Mesenchymal stem cell (in vitro differentiated cells and primary cell): ENCODE measurements around the gene CLIP1.

Experiments used
- DNase-seq: peaks from one replicate; pipeline ENCODE4 v3.0.0-alpha.2; 2013
- H2AFZ ChIP-seq: one replicate; pipeline ENCODE4 v1.6.1; 2013; ENCODE audit warnings: low read depth, mild to moderate bottlenecking, control low read depth, inconsistent platforms, low read length, moderate library complexity
- H2AK5ac ChIP-seq: 2 replicates; pipeline ENCODE4 v1.6.1; 2013; ENCODE audit warnings: low read length, moderate library complexity, mild to moderate bottlenecking, inconsistent platforms; ENCODE audit not compliant: severe bottlenecking
- H2BK120ac ChIP-seq: one replicate; pipeline ENCODE4 v1.6.1; 2013; ENCODE audit warnings: low read depth, mild to moderate bottlenecking, inconsistent platforms, low read length, moderate library complexity
- H2BK12ac ChIP-seq, 2 experiments: one replicate each; pipeline ENCODE4 v1.6.1; 2013; ENCODE audit warnings: inconsistent platforms in 2 of 2, low read length in 2 of 2, mild to moderate bottlenecking in 2 of 2, moderate library complexity in 2 of 2, control low read depth in 1 of 2
- H2BK15ac ChIP-seq: one replicate; pipeline ENCODE4 v1.6.1; 2013; ENCODE audit warnings: mild to moderate bottlenecking, low read depth, inconsistent platforms; ENCODE audit not compliant: poor library complexity, severe bottlenecking
- H2BK5ac ChIP-seq: 2 replicates; pipeline ENCODE4 v1.6.1; 2013; ENCODE audit warnings: low read depth, mild to moderate bottlenecking, low read length, control low read depth, inconsistent platforms; ENCODE audit not compliant: poor library complexity, severe bottlenecking
- H3K14ac ChIP-seq, 2 experiments: one replicate each; pipeline ENCODE4 v1.6.1; 2013; ENCODE audit warnings: inconsistent platforms in 2 of 2, low read length in 2 of 2, control low read depth in 1 of 2, mild to moderate bottlenecking in 1 of 2, moderate library complexity in 1 of 2
- H3K18ac ChIP-seq, 2 experiments: one replicate each; pipeline ENCODE4 v1.6.1; 2013; ENCODE audit warnings: inconsistent platforms in 2 of 2, low read length in 2 of 2, control low read depth in 1 of 2, low read depth in 1 of 2, mild to moderate bottlenecking in 1 of 2
- H3K23ac ChIP-seq, 2 experiments: one replicate each; pipeline ENCODE4 v1.6.1; 2013; ENCODE audit warnings: inconsistent platforms in 2 of 2, low read length in 2 of 2, mild to moderate bottlenecking in 2 of 2, moderate library complexity in 2 of 2, control low read depth in 1 of 2
- H3K27ac ChIP-seq: 2 replicates; pipeline ENCODE4 v1.5.1; 2013; ENCODE audit warnings: mild to moderate bottlenecking, moderate library complexity, low read length, control low read depth, inconsistent platforms; ENCODE audit not compliant: poor library complexity, severe bottlenecking
- H3K27me3 ChIP-seq, 2 experiments: 2 replicates each; pipeline versions ENCODE4 v1.6.1 to v1.7.0; 2013; ENCODE audit warnings: low read length in 2 of 2, mild to moderate bottlenecking in 2 of 2, moderate library complexity in 2 of 2, control low read depth in 1 of 2, inconsistent platforms in 1 of 2; ENCODE audit not compliant: control insufficient read depth in 1 of 2, insufficient read depth in 1 of 2
- H3K36me3 ChIP-seq, 2 experiments: 2 replicates each; pipeline versions ENCODE4 v1.6.1 to v1.7.0; 2013; ENCODE audit warnings: low read length in 2 of 2, control low read depth in 1 of 2, inconsistent platforms in 1 of 2, low read depth in 1 of 2, mild to moderate bottlenecking in 1 of 2; ENCODE audit not compliant: insufficient read depth in 2 of 2, control insufficient read depth in 1 of 2
- H3K4ac ChIP-seq, 2 experiments: one replicate each; pipeline ENCODE4 v1.6.1; 2013; ENCODE audit warnings: inconsistent platforms in 2 of 2, low read length in 2 of 2, mild to moderate bottlenecking in 2 of 2, moderate library complexity in 2 of 2, control low read depth in 1 of 2, low read depth in 1 of 2
- H3K4me1 ChIP-seq: 2 replicates; pipeline ENCODE4 v1.6.1; 2013; ENCODE audit warnings: low read depth, low read length, control low read depth; ENCODE audit not compliant: control insufficient read depth, insufficient read depth
- H3K4me2 ChIP-seq: 2 replicates; pipeline ENCODE4 v1.6.1; 2013; ENCODE audit warnings: low read length, mild to moderate bottlenecking, inconsistent platforms; ENCODE audit not compliant: poor library complexity, severe bottlenecking
- H3K4me3 ChIP-seq, 2 experiments: 2 replicates each; pipeline versions ENCODE4 v1.5.1 to v1.7.0; 2013; ENCODE audit warnings: low read length in 2 of 2, mild to moderate bottlenecking in 2 of 2, control low read depth in 1 of 2, low read depth in 1 of 2; ENCODE audit not compliant: insufficient read depth in 1 of 2
- H3K79me1 ChIP-seq: replicated peaks from 2 replicates; pipeline ENCODE4 v1.6.1; 2013; ENCODE audit warnings: mild to moderate bottlenecking, control low read depth, low read length, inconsistent platforms; ENCODE audit not compliant: poor library complexity, severe bottlenecking
- H3K9ac ChIP-seq: 2 replicates; pipeline ENCODE4 v1.7.0; 2013; ENCODE audit warnings: mild to moderate bottlenecking, low read length, moderate library complexity
- H3K9me3 ChIP-seq: 2 replicates; pipeline ENCODE4 v1.7.0; 2013; ENCODE audit warnings: mild to moderate bottlenecking, low read length; ENCODE audit not compliant: control insufficient read depth
- H4K8ac ChIP-seq: one replicate; pipeline ENCODE4 v1.6.1; 2013; ENCODE audit warnings: inconsistent platforms, mild to moderate bottlenecking, low read length, moderate library complexity
- H4K91ac ChIP-seq: one replicate; pipeline ENCODE4 v1.6.1; 2013; ENCODE audit warnings: mild to moderate bottlenecking, low read length, inconsistent platforms
- WGBS: methylation state at CpG from one replicate; pipeline ENCODE4 v1.1.7; 2013; ENCODE audit warnings: mixed read lengths; 5-methylcytosine and 5-hydroxymethylcytosine counted together

CLIP1 gene

GRCh38 chr12:122276242-122276641 lies 146.2 kb downstream of the CLIP1 start:
- H2BK5ac ChIP-seq = no peak overlapping the region
- WGBS = 87% methylated on average over 6 of the region's 7 CpGs

DNA sequence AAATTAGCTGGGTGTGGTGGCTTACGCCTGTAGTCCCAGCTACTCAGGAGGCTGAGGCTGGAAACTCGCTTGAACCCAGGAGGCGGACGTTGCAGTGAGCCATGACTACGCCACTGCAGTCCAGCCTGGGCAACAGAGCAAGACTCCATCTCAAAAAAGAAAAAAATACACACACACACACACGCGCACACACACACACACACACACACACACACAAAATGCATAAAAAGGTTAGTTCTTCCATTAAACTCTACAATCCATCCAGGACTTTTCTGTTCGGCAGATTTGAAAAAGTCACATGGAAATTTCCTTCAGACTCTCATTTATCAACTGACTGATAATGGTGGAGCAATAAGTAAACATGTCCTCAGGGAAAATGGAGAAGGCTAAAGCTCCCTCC lies 147.0 kb downstream of the CLIP1 start:
- no peak overlapping the region for H2BK120ac ChIP-seq
- no peak overlapping the region for H2BK15ac ChIP-seq
- no peak overlapping the region for H2BK12ac ChIP-seq
- H3K9me3 ChIP-seq = no peaks in the 10 kb centered on the region
- H3K23ac ChIP-seq = no peak overlapping the region
- no peak overlapping the region for H3K14ac ChIP-seq
- peaks cover 31 to 64% of the 10 kb centered on the region in 2 experiments for H3K36me3 ChIP-seq
- no peak overlapping the region for H2AK5ac ChIP-seq
- no peak overlapping the region for H2BK5ac ChIP-seq
- H3K9ac ChIP-seq = no peak overlapping the region
- H3K4me3 ChIP-seq = no peak overlapping the region
- H4K91ac ChIP-seq = no peak overlapping the region
- H3K27me3 ChIP-seq = no peaks in the 10 kb centered on the region
- no peak overlapping the region for H2AFZ ChIP-seq
- no peak overlapping the region for H3K18ac ChIP-seq
- H3K79me1 ChIP-seq = peaks cover 7% of the 10 kb centered on the region
- no peak overlapping the region for H3K27ac ChIP-seq
- H4K8ac ChIP-seq = no peak overlapping the region
- DNase-seq = no peak
- no peak overlapping the region for H3K4me2 ChIP-seq
- H3K4me1 ChIP-seq = peaks cover 2% of the 10 kb centered on the region
- 82% methylated on average over 8 of the region's 8 CpGs for WGBS
- no peak overlapping the region for H3K4ac ChIP-seq

More at GRCh38 chr12:122276242-122276641, 146.2 kb downstream of the CLIP1 start:
- H3K4me3 ChIP-seq = no peak overlapping the region
- H3K4me1 ChIP-seq = peaks cover 2% of the 10 kb centered on the region
- no peak overlapping the region for H3K4ac ChIP-seq
- H3K36me3 ChIP-seq = peaks cover 26 to 69% of the 10 kb centered on the region in 2 experiments
- H3K27ac ChIP-seq = no peak overlapping the region
- H3K9me3 ChIP-seq = no peaks in the 10 kb centered on the region
- H3K79me1 ChIP-seq = peaks cover 7% of the 10 kb centered on the region
- H3K9ac ChIP-seq = no peak overlapping the region
- H4K91ac ChIP-seq = no peak overlapping the region
- no peak overlapping the region for H3K4me2 ChIP-seq
- no peak overlapping the region for H2AFZ ChIP-seq
- no peak overlapping the region for H4K8ac ChIP-seq
- H2BK12ac ChIP-seq = no peak overlapping the region
- H2BK15ac ChIP-seq = no peak overlapping the region
- no peak overlapping the region for H3K18ac ChIP-seq
- H3K23ac ChIP-seq = no peak overlapping the region
- no peak overlapping the region for H2AK5ac ChIP-seq
- no peak for DNase-seq
- no peak overlapping the region for H2BK120ac ChIP-seq
- no peaks in the 10 kb centered on the region for H3K27me3 ChIP-seq
- no peak overlapping the region for H3K14ac ChIP-seq

- H3K9me3 ChIP-seq = no peaks in the 10 kb centered on the region
- peak within 1 kb of the TSS; percentile 79 for H2AFZ ChIP-seq
- peak within 1 kb of the TSS; percentile 85 for H3K4me2 ChIP-seq
- peak within 1 kb of the TSS; percentile 10 for H2BK5ac ChIP-seq
- H2BK120ac ChIP-seq = no peak within 1 kb of the TSS
- peaks cover 14% of the 10 kb centered on the region for H3K79me1 ChIP-seq
- WGBS = under 1% methylated on average over 55 of the region's 56 CpGs
- H2BK15ac ChIP-seq = peak within 1 kb of the TSS; percentile 67
- H3K14ac ChIP-seq = peak within 1 kb of the TSS in 1 of 2 experiments; percentile 50
- H4K91ac ChIP-seq = peak within 1 kb of the TSS; percentile 98
- H4K8ac ChIP-seq = peak within 1 kb of the TSS; percentile 100
- H2AK5ac ChIP-seq = no peak within 1 kb of the TSS
- peak within 1 kb of the TSS; percentile 88 to 99 for H3K4me3 ChIP-seq
- no peaks in the 10 kb centered on the region for H3K27me3 ChIP-seq
- H3K4ac ChIP-seq = peak within 1 kb of the TSS; percentile 45 to 95
- peak within 1 kb of the TSS; percentile 11 to 85 for H3K23ac ChIP-seq
- H3K9ac ChIP-seq = peak within 1 kb of the TSS; percentile 98
- H3K4me1 ChIP-seq = peaks cover 1% of the 10 kb centered on the region
- H3K18ac ChIP-seq = peak within 1 kb of the TSS; percentile 87 to 92
- H3K27ac ChIP-seq = peak within 1 kb of the TSS; percentile 93
- peaks cover 11 to 32% of the 10 kb centered on the region in 2 experiments for H3K36me3 ChIP-seq
- DNase-seq = peak; percentile 98
- H2BK12ac ChIP-seq = no peak within 1 kb of the TSS
Measured at GRCh38 chr12:122266230-122266901, 156.1 kb downstream of the CLIP1 start, which contains the start of gene VPS33A. Gene VPS33A (minus strand): TSS chr12:122266494. CDS start chr12:122266408, 86 bp downstream.

DNA sequence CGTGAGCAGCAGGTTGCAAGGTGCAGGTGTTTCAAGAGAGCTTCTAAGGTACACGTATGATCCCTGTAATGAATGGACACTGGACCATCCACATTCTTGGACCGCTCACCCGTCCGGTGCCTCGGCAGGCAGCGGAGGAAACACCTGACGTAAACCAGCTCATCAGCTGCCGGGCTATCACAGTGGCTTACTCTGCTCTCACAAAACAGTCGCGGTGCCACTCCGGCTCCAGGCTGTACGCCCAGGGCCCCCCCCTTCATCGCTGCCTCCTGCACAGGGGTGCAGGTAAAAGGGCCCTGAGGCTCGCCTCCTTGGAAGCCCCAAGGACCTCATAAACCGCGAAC lies 156.6 kb downstream of the CLIP1 start:
- Histone ChIP-seq H2BK15ac (peak overlapping the region; percentile 67), H3K4ac (peak overlapping the region; percentile 45 to 95), H3K27ac (peak overlapping the region; percentile 93), H3K4me3 (peak overlapping the region; percentile 88 to 99), H3K23ac (peak overlapping the region; percentile 11 to 85), H3K18ac (peak overlapping the region; percentile 87 to 92), H3K9me3 (no peaks in the 10 kb centered on the region), H3K36me3 (peaks cover 10 to 35% of the 10 kb centered on the region in 2 experiments), H3K27me3 (no peaks in the 10 kb centered on the region), H3K79me1 (peaks cover 16% of the 10 kb centered on the region), H2BK5ac (peak overlapping the region; percentile 10), H3K4me1 (peaks cover 1% of the 10 kb centered on the region), H2BK120ac (no peak overlapping the region), H4K8ac (peak overlapping the region; percentile 100), H3K14ac (peak overlapping the region in 1 of 2 experiments; percentile 50), H3K4me2 (peak overlapping the region; percentile 84), H2AFZ (peak overlapping the region; percentile 79), H4K91ac (peak overlapping the region; percentile 98), H3K9ac (peak overlapping the region; percentile 98), H2AK5ac (no peak overlapping the region), H2BK12ac (no peak overlapping the region)
- WGBS = 2% methylated on average over 17 of the region's 17 CpGs
- DNase-seq = no peak
